Measurements from ENCODE around the gene DAB1.

DNA sequence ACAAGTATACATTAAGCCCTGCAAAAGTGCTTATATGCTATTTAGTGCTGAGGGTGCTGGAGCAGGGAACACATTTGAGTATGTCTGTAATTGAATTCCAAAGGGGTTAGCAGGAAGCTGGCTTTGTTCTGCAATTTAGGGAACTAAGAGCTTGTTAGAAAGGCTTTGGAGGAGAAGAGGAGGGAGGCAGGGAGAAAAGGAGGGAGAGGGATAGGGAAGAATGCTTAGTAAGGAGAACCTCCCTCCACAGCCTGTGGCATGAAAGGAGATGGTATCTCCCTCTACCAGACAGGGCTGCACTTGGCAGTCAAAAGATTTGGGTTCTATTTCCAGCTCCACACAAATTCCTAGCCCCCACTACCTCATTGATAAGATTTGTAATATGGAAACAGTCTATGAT lies 217.8 kb downstream of the DAB1 start:
- TF ChIP-seq EZH2phosphoT487 (IDR thresholded peaks at IDR 0.05; ENCODE audit: borderline replicate concordance, low read length): no peak
- TF ChIP-seq, protein P1, sequence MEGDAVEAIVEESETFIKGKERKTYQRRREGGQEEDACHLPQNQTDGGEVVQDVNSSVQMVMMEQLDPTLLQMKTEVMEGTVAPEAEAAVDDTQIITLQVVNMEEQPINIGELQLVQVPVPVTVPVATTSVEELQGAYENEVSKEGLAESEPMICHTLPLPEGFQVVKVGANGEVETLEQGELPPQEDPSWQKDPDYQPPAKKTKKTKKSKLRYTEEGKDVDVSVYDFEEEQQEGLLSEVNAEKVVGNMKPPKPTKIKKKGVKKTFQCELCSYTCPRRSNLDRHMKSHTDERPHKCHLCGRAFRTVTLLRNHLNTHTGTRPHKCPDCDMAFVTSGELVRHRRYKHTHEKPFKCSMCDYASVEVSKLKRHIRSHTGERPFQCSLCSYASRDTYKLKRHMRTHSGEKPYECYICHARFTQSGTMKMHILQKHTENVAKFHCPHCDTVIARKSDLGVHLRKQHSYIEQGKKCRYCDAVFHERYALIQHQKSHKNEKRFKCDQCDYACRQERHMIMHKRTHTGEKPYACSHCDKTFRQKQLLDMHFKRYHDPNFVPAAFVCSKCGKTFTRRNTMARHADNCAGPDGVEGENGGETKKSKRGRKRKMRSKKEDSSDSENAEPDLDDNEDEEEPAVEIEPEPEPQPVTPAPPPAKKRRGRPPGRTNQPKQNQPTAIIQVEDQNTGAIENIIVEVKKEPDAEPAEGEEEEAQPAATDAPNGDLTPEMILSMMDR (IDR thresholded peaks at IDR 0.05; ENCODE audit: low read depth, low read length, poor library complexity, severe bottlenecking): no peak

Measured in DOHH2 (cell line).